ENCODE results near the gene HSPG2. TPM values are rescaled to one million over a fixed set of nuclear protein-coding genes. Genes with fewer than 3 reads are reported as not detected.
"Not testable (repeated sequence)": the region's sequence is repeated elsewhere in the genome, so short reads cannot be mapped to it uniquely, and the experiment has no call there.

The HSPG2 gene
- 158 TPM for total RNA-seq

- DNase-seq (ENCODE audit: low read depth in 2 of 3, low spot score in 2 of 3): no peak
Measured at GRCh38 chr1:21937034-21937371, at the start of gene HSPG2. HSPG2 (minus strand) TSS chr1:21937310; CDS start chr1:21937217, 93 bp downstream.

- not testable (repeated sequence) for DNase-seq (ENCODE audit: low read depth in 2 of 3, low spot score in 2 of 3)
Measured at GRCh38 chr1:21986386-21986785, 49.3 kb upstream of the HSPG2 start.

GRCh38 chr1:21985893-21986292 lies 48.8 kb upstream of the HSPG2 start:
- DNase-seq (ENCODE audit: low read depth in 2 of 3, low spot score in 2 of 3): not testable (repeated sequence)

- not testable (repeated sequence) for DNase-seq (ENCODE audit: low read depth in 2 of 3, low spot score in 2 of 3)
Measured at GRCh38 chr1:21983539-21983938, 46.4 kb upstream of the HSPG2 start.

GRCh38 chr1:21982122-21982521 lies 45.0 kb upstream of the HSPG2 start:
- not testable (repeated sequence) for DNase-seq (ENCODE audit: low read depth in 2 of 3, low spot score in 2 of 3)

- DNase-seq (ENCODE audit: low read depth in 2 of 3, low spot score in 2 of 3): not testable (repeated sequence)
Measured at GRCh38 chr1:21981253-21981652, 44.1 kb upstream of the HSPG2 start.

- DNase-seq (ENCODE audit: low read depth in 2 of 3, low spot score in 2 of 3): not testable (repeated sequence)
Measured at GRCh38 chr1:21980515-21981220, 43.6 kb upstream of the HSPG2 start.

- not testable (repeated sequence) for DNase-seq (ENCODE audit: low read depth in 2 of 3, low spot score in 2 of 3)
Measured at GRCh38 chr1:21978209-21978608, 41.1 kb upstream of the HSPG2 start.

- not testable (repeated sequence) for DNase-seq (ENCODE audit: low read depth in 2 of 3, low spot score in 2 of 3)
Measured at GRCh38 chr1:21976703-21977239, 39.7 kb upstream of the HSPG2 start, which contains the start of gene CELA3B. CELA3B (plus strand) TSS chr1:21977022; CDS start chr1:21977040, 18 bp downstream.

GRCh38 chr1:21975296-21975695 lies 38.2 kb upstream of the HSPG2 start:
- DNase-seq (ENCODE audit: low read depth in 2 of 3, low spot score in 2 of 3): not testable (repeated sequence)

GRCh38 chr1:21974699-21975098 lies 37.6 kb upstream of the HSPG2 start:
- DNase-seq (ENCODE audit: low read depth in 2 of 3, low spot score in 2 of 3): not testable (repeated sequence)

- not testable (repeated sequence) for DNase-seq (ENCODE audit: low read depth in 2 of 3, low spot score in 2 of 3)
Measured at GRCh38 chr1:21973948-21974347, 36.8 kb upstream of the HSPG2 start.

- not testable (repeated sequence) for DNase-seq (ENCODE audit: low read depth in 2 of 3, low spot score in 2 of 3)
Measured at GRCh38 chr1:21972973-21973441, 35.9 kb upstream of the HSPG2 start.

- DNase-seq (ENCODE audit: low read depth in 2 of 3, low spot score in 2 of 3): not testable (repeated sequence)
Measured at GRCh38 chr1:21970523-21970922, 33.4 kb upstream of the HSPG2 start.

- not testable (repeated sequence) for DNase-seq (ENCODE audit: low read depth in 2 of 3, low spot score in 2 of 3)
Measured at GRCh38 chr1:21969066-21969465, 32.0 kb upstream of the HSPG2 start.

GRCh38 chr1:21967216-21967615 lies 30.1 kb upstream of the HSPG2 start:
- not testable (repeated sequence) for DNase-seq (ENCODE audit: low read depth in 2 of 3, low spot score in 2 of 3)

GRCh38 chr1:21966247-21967000 lies 29.3 kb upstream of the HSPG2 start:
- DNase-seq (ENCODE audit: low read depth in 2 of 3, low spot score in 2 of 3): no peak

- DNase-seq (ENCODE audit: low read depth in 2 of 3, low spot score in 2 of 3): peak; percentile 58 to 90 (median 73)
Measured at GRCh38 chr1:21963477-21964217, 26.5 kb upstream of the HSPG2 start.

GRCh38 chr1:21961799-21962198 lies 24.7 kb upstream of the HSPG2 start:
- no peak for DNase-seq (ENCODE audit: low read depth in 2 of 3, low spot score in 2 of 3)

- DNase-seq (ENCODE audit: low read depth in 2 of 3, low spot score in 2 of 3): no peak
Measured at GRCh38 chr1:21961337-21961736, 24.2 kb upstream of the HSPG2 start.

Data from hematopoietic multipotent progenitor cell (in vitro differentiated cells).